ENCODE data around the gene CGB5.
"Not testable (repeated sequence)": the region's sequence is repeated elsewhere in the genome, so short reads cannot be mapped to it uniquely, and the experiment has no call there.

Gene CGB5

DNA sequence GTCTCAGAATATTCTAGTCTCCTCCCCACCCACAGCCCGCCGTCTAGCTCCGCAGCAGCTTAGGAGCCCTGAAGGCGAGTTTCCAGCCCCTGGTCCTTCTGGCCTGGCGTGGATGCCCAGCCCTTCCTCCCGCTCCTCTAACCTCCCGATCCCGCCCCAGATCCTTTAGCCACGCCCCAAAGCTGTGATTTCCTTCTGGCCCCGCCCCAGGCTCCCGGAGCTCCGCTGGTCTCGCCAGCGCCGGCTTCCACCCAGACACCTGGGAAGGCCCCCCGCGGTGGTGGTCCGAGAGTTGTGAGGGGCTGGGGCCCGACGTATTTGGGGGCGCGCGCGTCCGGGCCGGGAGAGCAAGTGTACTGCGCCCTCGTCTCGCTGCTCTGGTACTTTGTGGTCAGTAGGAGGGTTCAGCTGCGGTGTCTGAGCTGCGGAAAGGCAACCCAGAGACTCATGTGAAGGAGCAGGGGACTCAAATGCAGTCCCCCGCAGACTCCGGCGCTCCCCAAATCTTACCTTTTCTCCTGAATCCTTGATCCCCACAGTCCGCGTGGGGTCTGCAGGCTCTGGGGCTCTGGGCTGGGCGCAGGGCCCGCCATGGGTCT lies 14.1 kb downstream of the CGB5 start, which contains the start of gene CGB7:
Gene CGB7, minus strand, starts transcription at position 114 of the 599 bp plus-strand sequence. CDS start 2,374 bp downstream, outside the sequence.
- no peak for DNase-seq (ENCODE audit: low read depth)

GRCh38 chr19:49058562-49058961 lies 14.9 kb downstream of the CGB5 start:
- no peak for DNase-seq (ENCODE audit: low read depth)

DNA sequence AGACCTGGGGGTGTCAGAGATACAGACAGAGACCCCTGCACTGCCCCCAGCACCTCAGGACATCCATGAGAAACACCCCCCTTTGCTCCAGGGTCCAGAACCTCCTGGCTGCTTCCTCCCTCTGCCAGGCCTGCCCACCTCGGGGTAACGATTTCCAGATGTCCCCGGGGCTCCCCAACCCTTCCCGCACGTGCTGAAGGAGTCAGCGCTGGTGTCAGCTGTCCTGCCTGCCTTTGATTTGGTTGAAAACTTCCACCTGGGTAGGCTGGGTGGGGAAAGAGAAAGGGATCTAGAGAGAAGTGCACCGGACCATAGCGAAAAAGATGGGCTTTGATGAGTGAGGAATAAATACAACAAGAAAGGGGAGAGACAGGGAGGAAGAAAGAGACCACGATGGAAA lies 15.4 kb downstream of the CGB5 start:
- no peak for DNase-seq (ENCODE audit: low read depth)

GRCh38 chr19:49061000-49061399 lies 17.4 kb downstream of the CGB5 start:
- no peak for DNase-seq (ENCODE audit: low read depth)

- DNase-seq (ENCODE audit: low read depth): no peak
These were observed 17.8 kb downstream of the CGB5 start for GRCh38 chr19:49061445-49061844.

DNA sequence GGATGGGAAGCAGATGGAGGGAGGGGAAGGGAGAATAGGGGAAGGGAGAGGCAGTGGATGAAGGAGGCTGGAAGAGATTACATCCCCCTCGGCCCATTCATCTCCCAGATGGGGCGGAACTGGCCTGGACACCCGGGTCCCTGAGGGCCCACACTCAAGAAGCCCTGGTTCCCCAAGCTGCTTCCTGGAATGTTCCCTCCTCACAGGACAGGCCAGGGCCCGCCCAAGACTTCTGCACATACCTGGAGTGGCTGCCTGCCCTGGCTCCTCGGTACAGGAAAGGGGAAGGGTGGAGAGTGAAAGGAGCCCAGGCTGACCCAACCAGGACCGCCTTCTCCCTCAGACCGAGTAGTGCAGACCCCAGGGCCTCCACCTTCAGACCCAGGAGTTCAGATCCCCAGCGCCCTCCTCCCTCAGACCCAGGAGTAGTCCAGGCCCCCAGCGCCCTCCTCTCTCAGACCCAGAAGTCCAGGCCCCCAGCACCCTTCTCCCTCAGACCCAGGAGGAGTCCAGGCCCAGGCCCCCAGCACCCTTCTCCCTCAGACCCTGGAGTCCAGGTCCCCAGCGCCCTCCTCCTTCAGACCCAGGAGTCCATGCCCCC lies 20.5 kb downstream of the CGB5 start:
- no peak for DNase-seq (ENCODE audit: low read depth)

DNA sequence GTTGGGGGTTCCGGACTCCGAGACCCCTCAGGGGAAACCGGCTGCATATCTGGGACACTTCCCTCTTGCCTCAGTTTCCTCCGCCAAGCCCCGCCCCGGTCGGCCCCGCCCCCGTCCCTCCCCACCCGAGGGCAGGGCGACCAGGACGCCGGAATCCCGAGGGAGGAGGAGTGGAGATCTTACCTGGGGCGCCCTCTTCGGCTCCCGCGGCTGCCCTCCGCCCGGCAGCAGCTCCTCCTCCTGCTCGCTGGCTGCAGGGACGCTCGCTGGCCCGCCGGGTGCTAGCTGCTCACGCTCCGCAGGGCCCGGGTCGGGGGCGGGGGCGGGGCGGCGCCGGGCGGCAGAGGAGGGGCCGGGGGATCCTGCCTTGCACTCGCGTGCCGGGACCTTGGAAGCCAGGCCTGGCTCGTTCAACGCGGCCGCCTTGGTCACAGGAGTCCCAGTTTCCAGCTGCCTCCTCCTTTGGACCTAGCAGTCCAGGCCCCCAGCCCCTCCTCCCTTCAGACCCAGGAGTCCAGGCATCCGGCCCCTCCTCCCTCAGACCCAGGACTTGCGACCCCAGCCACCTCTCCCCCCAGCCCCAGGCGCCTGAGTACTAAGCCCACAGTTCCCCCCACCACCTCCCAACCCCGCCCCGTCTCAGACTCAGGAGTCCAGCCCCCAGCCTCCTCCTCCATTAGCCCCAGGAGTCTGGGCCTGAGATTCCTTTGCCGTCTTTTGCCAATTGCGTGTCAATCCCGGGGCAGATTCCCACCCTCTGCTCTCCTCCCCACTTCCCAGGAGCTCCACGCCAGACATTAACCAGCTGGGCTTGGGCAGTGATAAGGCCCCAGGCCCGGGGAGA lies 21.3 kb downstream of the CGB5 start, which contains the start of gene NTF4:
Gene NTF4, minus strand, starts transcription at position 51 of the 844 bp plus-strand sequence. CDS start 2,821 bp downstream, outside the sequence.
- DNase-seq (ENCODE audit: low read depth): no peak

GRCh38 chr19:49065905-49066512 lies 22.4 kb downstream of the CGB5 start:
- no peak for DNase-seq (ENCODE audit: low read depth)

- DNase-seq (ENCODE audit: low read depth): no peak
These were observed 23.9 kb downstream of the CGB5 start for GRCh38 chr19:49067554-49067953.

GRCh38 chr19:49069026-49069425 lies 25.4 kb downstream of the CGB5 start:
- DNase-seq (ENCODE audit: low read depth): no peak

GRCh38 chr19:49070416-49070815 lies 26.8 kb downstream of the CGB5 start:
- no peak for DNase-seq (ENCODE audit: low read depth)

- no peak for DNase-seq (ENCODE audit: low read depth)
These were observed 28.4 kb downstream of the CGB5 start for GRCh38 chr19:49071860-49072547.

- DNase-seq (ENCODE audit: low read depth): no peak
These were observed 30.1 kb downstream of the CGB5 start for GRCh38 chr19:49073514-49074378.

GRCh38 chr19:49074869-49075268 lies 31.2 kb downstream of the CGB5 start:
- DNase-seq (ENCODE audit: low read depth): not testable (repeated sequence)

DNA sequence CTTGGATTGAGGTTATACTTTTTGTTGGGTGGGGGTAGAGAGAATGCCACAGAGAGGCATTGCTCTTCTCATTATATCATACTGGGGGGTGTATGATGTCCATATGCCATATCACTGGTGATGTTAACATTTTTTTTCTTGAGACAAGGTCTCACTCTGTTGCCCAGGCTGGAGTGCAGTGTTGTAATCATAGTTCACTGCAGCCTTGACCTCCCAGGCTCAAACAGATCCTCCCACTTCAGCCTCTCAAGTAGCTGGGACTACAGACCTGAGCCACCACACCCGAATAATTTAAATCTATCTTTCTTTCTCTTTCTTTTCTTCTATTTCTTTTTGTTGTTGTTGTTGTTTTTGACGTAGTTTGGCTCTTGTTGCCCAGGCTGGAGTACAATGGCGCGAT lies 36.7 kb downstream of the CGB5 start:
- DNase-seq (ENCODE audit: low read depth): no peak

DNA sequence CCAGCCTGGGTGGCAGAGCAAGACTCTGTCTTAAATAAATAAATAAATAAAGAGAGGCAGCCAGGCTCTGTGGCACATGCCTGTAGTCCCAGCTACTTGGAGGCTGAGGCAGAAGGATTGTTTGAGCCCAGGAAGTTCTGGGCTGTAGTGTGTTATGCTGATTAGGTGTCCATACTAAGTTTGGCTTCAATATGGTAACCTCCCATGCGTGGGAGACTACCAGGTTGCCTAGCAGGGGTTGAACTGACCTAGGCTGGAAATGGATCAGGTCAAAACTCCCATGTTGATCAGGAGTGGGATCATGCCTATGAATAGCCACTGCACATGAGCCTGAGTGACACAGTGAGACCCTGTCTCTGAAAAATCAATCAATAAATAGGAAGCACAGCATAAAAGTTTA lies 37.6 kb downstream of the CGB5 start:
- no peak for DNase-seq (ENCODE audit: low read depth)

GRCh38 chr19:49084206-49085019 lies 40.8 kb downstream of the CGB5 start:
- DNase-seq (ENCODE audit: low read depth): no peak

- peak; percentile 98 for DNase-seq (ENCODE audit: low read depth)
These were observed 41.6 kb downstream of the CGB5 start, which contains the start of gene SNRNP70 for GRCh38 chr19:49085020-49085867. SNRNP70 (plus strand) TSS chr19:49085451; CDS start chr19:49086415, 964 bp downstream.

DNA sequence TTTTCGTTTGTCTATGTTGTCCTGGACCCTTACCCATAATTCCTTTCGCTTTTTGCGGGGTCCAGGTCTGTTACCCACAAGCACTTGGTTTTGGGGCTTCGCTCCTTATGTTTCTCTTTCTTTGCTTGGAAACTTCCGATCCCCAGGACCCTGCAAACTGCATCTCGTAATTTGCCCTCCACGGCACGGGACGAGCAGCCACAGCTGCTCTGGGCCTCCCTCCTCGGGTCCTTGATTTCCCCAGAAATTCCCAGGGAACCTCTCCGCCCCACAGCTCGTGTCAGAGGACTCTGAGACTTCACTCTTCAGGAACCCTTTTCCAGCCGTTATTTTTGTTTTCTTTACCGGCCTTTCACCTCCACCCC lies 42.2 kb downstream of the CGB5 start:
- no peak for DNase-seq (ENCODE audit: low read depth)
